NCI-H146 (cell line): ENCODE results near the gene CCDC80.
"Not testable (repeated sequence)": the region's sequence is repeated elsewhere in the genome, so short reads cannot be mapped to it uniquely, and the experiment has no call there.

Source experiments
- DNase-seq: peaks from one replicate; lab custom pipeline; 2025; lab: John Stamatoyannopoulos, UW

Gene CCDC80

GRCh38 chr3:112587336-112587735, 53.6 kb downstream of the CCDC80 start:
- no peak for DNase-seq

GRCh38 chr3:112585782-112586181, 55.2 kb downstream of the CCDC80 start:
- no peak for DNase-seq

GRCh38 chr3:112583105-112583504, 57.8 kb downstream of the CCDC80 start:
- no peak for DNase-seq

DNA sequence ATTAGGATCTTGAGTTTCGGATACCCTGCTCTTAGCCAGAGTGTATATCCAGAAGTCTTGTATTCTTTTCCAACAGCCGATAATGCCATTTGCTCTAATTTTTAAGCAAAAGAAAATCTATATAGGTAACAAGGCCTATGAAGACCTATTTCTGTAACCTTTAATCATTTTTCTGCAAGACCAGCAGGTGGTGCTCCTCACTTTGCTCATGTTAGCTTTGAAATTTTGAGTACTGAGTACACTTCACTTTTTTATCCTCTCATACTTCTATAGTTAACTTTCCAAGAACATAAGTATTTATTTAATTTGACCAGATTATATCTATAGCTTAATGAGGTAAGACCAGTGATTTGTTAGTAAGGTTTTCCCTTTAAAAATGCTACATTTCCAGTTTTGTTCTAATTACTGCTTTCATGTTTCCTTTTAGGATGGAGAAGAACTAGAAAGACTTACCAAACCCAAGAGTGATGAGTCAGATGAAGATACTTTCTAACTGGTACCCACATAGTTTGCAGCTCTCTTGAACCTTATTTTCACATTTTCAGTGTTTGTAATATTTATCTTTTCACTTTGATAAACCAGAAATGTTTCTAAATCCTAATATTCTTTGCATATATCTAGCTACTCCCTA, 58.6 kb downstream of the CCDC80 start:
- peak; percentile 60 for DNase-seq

DNA sequence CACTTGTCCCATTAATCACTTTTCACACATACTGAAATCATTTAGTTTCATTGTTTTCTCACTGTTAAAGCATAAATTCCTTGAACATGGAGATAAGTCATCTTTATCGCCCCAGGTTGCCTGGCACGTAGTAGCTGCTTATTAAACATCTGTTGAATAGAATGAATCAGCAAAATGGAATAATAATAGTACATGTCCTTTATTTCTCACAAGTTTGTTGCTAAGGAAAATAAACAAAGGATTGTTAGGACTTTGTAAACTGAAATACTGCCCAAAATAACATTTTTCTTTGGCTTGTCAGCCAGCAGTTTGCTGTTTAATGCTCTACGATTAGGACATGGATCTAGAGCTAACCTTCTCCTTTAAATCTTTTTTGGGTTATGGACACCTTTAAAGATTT, 61.2 kb downstream of the CCDC80 start:
- no peak for DNase-seq

- DNase-seq: no peak
Observed at GRCh38 chr3:112579232-112579631, 61.7 kb downstream of the CCDC80 start.

GRCh38 chr3:112572701-112573100, 68.2 kb downstream of the CCDC80 start:
- no peak for DNase-seq

DNA sequence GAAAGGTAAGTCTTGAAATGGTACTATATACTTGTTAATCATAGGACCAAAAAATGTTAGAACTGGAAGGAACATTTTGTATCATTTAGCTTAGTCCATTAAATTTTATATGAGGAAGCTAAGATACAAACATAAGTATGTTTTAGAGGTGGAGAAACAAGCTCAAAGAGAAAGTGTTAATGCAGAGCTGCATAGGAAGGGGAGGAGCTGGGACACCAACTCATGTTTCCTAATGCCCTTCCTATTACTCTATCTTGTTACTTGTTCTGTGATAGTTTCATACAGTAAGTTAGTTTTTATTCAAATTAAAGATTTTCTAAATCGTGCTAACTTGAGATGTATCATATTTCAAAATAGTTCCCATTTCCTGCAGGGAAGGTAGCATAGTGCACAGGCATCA, 71.7 kb downstream of the CCDC80 start:
- DNase-seq: no peak

DNA sequence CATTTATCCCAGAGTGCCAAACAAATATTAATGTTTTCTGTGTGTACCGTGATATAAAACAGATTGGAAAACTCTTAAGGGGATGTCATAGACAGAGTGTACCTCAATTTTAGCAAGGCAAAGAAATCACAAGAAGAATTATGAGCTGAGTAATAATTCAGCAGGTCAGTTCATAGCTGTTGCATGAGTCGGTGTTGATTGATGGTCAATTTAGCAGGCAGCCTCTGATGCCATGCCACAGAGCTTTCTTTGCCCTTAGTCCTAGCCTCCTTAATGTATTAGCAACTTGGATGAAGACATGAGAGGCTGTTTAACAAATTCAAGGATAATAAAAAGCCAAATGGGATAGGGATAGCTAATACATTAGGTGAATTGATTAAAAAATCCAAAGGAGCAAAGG, 72.3 kb downstream of the CCDC80 start:
- DNase-seq: no peak

DNA sequence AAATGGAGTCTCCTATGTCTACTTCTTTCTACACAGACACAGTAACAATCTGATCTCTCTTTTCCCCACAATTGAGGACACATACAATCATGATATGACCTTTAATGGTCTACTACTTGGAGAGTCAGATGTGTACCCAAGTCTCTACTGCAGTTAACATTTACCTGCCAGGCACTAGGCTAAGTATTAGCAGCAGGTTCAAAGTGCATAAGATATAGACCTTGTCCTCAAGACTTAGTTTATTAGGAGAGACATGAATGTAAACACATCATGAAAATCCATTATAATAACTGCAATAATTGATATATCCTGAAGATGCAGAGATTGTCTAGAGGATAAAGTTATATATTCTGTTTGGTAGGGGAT, 76.0 kb downstream of the CCDC80 start:
- DNase-seq: no peak

DNA sequence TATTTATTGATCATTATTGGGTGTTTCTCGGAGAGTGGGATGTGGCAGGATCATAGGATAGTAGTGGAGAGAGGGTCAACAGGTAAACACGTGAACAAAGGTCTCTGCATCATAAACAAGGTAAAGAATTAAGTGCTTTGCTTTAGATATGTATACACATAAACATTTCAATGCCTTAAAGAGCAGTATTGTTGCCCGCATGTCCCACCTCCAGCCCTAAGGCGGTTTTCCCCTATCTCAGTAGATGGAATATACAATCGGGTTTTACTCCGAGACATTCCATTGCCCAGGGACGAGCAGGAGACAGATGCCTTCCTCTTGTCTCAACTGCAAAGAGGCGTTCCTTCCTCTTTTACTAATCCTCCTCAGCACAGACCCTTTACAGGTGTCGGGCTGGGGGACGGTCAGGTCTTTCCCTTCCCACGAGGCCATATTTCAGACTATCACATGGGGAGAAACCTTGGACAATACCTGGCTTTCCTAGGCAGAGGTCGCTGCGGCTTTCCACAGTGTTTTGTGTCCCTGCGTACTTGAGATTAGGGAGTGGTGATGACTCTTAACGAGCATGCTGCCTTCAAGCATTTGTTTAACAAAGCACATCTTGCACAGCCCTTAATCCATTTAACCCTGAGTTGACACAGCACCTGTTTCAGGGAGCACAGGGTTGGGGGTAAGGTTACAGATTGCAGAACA, 76.5 kb downstream of the CCDC80 start:
- DNase-seq: not testable (repeated sequence)

DNA sequence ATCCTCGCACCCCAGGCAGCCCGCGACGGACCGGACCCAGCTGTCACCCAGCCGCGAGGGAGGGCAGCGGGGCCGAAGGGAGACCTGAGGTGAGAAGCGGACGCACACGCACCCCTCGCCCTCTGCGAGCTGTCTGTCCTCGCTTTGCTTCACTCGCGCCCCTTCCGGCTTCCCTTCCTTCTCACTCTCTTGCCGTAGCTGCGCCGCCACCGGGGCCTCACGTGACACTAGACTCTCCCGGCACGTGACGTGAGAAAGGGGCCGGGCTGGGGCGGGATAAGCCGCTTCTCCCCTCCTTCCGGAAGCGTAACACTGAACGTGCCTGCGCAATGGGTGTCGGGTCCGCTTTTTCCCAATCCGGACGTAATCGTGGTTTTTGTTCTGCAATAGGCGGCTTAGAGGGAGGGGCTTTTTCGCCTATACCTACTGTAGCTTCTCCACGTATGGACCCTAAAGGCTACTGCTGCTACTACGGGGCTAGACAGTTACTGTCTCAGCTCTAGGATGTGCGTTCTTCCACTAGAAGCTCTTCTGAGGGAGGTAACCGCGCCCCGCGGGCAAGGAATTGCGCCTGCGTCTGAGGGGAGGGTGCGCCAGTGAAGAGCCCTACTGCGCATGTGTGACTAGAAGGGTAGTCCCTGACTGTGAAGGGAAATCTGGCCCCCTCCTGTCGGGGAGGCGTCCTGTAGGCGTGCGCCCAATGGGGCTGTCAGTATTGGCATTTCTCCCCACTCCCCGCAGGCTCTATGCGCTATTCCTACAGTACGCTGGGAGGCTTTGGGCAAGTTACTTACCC, 79.0 kb downstream of the CCDC80 start, which contains the start of the genes ATG3 and SLC35A5:
Gene ATG3, minus strand, starts transcription at position 229 of the 796 bp plus-strand sequence. CDS start 434 bp downstream, outside the sequence.
Gene SLC35A5, plus strand, starts transcription at position 312 of the 796 bp plus-strand sequence. CDS start 1,359 bp downstream, outside the sequence.
- DNase-seq: peak; percentile 99

- DNase-seq: no peak
Observed at GRCh38 chr3:112561484-112561733, 79.5 kb downstream of the CCDC80 start.

DNA sequence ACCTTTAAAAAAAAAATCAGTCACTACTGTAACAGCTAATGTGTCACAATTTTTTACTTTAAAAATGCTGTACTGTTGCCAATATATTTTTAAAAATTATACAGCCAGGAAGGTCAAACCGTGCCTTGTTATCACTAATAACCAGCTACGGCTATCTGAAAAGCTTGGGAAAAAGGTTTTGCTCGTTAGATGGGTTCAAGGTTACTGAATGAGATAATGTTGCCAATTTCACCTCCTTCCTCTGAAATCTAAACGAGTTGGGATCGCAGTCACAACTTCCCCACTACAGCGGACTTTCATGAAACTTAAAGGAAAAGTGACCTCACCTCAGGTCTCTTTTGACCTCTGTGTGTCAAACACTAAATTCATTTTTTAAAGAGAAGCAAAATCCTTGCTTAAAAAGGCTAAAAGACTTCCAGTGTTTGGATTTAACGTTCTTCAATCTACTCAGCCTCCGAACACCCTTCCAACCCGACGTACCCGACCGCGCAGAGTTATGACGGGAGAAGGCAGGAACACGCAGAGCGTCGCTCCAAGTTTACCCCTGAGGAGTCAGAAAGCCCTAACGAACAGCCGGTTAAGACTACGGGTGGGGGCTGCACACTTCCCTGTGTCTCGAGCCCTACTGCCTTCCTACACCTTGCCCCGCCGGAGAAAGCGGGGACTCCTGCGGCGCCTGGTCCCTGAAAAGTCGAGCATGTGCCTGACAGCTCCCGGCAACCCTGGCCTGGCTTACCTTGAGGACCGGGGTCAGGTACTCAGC, 80.0 kb downstream of the CCDC80 start:
- peak; percentile 78 for DNase-seq

- DNase-seq: no peak
Observed at GRCh38 chr3:112560307-112560706, 80.6 kb downstream of the CCDC80 start.

GRCh38 chr3:112557976-112558375, 83.0 kb downstream of the CCDC80 start:
- DNase-seq: no peak

DNA sequence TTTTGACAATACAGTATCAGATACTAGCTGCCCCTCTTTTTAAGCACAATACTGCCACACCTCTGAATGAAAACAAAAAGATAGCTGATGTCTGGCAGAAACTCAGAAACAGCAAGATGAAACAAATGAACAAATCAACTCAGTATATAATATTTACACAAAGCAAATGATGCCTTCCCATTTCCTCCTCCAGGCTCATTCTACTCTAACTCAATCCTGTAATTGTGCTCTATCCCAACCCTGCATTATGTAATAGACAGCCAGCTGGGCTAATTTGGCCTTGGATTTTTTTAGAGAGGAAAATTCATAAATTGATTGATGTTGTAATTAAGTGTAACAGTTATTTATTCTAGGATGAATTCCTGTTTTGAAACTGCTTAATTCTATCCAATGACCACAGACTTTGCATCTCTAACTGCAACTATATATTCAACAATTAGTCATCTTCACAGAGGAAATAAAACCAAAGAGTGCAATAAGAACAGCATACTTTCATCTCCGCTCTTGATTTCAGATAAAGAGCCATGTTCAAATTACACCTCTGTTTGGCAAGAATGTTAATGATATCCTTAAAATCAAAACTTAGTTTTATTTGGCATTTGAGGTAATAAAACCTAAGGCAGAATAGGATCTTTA, 85.3 kb downstream of the CCDC80 start:
- peak; percentile 61 for DNase-seq

- DNase-seq: no peak
Observed at GRCh38 chr3:112550859-112551258, 90.1 kb downstream of the CCDC80 start.
